Stimulated activated CD8-positive, alpha-beta memory T cell treated with anti-CD3 and anti-CD28 coated beads, Interleukin-12 subunit alpha, Interleukin-12 subunit beta, amount 100 ng/mL, for 1 hour (primary cell): ENCODE measurements around the gene TWNK.

Experiments
- DNase-seq: peaks from one replicate; pipeline ENCODE4 v3.0.0-alpha.2; 2020; ENCODE audit warnings: low read depth

Gene TWNK

DNA sequence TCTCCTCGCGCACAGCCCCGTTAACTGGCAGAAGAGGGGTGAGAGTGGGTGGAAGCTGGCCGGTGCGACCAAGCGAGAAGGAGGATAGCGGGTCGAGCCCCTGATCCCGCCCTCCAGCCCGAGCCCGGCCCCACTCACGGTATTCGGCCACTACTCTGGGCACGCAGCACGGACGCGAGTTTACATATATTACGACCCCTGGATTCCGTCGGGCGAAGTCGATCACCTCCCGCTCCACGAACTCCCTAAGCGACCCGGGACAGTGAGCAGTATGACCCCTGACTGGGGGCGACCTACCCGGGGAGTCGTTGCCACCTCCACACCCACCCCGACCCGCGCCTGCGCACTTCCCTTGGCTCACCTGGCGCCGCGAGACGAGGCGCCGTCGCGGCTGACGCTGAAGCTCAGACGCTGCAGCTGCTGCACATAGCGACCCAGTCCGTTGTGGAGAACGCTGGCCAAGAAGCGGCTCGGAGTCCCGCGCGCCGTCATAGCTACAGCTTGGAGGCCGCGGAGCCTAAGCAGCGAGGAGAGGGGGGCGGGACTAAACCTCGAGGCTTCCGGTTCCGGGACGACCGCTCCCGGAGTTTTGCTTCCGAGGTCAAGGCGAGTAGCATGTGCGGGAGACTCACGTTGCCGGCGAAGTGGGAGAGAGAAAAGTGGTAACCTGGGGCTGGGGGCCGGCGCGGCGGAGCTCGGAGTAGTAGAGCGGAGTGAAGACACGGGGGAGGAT, at the start of gene TWNK, which contains the start of gene MRPL43:
Gene TWNK (plus strand): TSS at position 592 of the 733 bp plus-strand sequence. CDS start 668 bp downstream, outside the sequence.
Gene MRPL43 (minus strand): TSS at position 546 of the 733 bp plus-strand sequence. CDS start 54 bp downstream, at position 492.
- peak; percentile 73 for DNase-seq

DNA sequence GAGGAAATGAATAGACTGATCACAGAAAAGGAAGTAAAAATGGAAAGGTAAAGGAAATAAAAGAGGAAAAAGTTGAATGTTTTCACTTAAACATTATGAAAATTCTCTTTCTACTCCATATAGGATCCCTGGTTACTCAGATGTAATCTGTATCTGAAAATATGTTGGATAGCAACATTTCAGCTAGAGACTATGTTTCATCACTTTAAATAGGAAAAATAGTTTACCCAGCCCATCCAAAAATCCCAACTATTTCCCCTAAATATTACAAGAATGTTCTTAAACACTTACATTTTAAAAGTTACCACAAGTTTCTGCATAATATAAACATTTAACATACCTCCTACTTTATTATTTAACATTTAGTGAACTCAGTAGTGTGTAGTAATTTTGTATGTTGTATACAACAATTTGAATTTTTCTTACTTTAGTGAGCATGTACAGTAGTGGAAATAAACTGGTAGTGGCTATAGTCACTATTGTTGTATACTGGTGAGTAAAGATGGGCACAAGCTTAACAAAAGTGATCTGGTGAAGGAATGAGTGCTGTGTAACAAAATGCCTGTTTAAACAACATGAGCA, 47.5 kb upstream of the TWNK start:
- DNase-seq = no peak

DNA sequence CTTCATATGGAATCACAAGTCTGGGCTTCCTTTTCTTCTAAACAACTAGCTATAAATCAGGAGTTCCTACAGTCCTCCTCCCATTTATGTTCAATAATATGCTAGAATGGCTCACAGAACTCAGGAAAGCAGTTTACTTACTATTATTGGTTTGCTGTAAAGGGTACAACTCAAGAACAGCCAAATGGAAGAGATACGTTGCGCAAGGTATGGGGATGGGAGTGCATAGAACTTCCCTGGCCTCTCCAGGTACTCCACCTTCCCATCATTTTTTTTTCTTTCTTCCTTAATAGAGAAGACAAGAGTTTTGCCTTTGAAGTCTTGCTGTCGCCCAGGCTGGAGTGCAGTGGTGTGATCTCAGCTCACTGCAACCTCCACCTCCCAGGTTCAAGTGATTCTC, 45.1 kb upstream of the TWNK start:
- DNase-seq = no peak

DNA sequence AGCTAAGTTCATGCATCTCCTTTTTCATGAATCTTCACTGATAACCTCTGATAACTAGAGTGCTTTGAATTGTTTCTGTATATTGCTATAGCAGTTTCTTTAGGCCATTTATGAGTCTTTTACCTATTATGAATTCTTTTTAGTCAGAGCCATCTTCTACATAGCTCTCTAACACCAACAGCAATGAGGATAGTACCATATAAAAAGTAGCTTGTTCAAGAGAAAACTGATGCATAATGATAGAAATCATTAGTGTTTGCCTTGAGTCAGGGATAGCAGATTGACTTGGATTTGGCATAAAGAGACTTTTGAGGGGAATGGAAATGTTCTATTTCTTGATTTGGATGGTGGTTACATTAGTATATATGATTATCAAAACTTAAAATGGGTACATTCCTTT, 43.8 kb upstream of the TWNK start:
- DNase-seq = no peak

DNA sequence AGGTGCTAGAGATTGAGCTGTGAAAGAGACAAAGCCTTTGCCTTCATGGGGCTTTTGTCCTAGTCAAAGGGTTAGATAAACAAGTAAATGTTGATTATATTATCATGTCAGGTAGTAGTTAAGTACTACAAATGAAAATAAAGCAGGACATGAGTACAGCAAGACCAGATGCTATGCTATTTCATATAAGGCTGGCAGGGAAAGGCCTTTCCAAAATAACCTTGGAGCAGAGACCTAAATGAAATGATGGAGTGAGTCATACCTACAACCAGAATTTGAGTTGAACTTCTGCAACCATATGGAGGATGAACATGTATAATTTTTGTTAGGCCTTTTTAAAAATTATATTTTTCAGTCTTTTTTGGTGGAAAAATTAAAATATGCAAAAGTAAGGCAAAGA, 41.6 kb upstream of the TWNK start:
- DNase-seq = no peak

DNA sequence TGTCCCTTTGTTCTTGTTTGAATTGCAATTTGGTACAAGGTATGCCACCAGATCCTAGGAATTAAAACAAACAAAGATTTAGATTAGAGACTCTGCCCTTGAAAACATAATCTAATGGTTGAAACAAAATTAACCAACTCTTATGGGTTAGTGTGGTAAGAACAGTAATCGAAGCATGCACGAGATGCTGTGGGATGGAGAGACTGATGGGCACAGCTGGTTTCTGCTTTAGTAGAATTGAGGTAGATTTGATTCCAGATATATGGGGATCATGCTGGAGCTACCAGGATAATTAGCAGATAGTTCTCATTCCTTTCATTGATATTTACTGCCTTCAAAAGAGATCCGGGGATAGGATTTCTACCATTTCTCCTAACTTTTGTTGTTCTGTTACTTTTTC, 38.4 kb upstream of the TWNK start:
- no peak for DNase-seq

DNA sequence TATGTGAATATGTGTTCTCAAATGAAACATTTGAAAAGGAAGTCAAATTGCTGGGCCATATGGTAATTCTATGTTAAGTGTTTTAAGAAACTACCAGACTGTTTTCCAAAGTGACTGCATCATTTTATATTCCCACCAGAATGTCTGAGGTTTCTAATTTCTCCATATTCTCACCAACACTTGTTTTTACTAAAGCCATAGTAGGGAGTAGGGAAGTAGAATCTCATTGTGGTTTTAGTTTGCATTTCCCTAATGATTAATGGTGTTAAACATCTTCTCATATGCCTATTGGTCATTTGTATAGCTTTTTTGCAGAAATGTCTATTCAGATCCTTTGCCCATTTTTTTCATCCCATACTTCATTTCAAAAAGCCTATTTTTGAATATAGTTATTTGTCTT, 27.1 kb upstream of the TWNK start:
- DNase-seq = no peak

DNA sequence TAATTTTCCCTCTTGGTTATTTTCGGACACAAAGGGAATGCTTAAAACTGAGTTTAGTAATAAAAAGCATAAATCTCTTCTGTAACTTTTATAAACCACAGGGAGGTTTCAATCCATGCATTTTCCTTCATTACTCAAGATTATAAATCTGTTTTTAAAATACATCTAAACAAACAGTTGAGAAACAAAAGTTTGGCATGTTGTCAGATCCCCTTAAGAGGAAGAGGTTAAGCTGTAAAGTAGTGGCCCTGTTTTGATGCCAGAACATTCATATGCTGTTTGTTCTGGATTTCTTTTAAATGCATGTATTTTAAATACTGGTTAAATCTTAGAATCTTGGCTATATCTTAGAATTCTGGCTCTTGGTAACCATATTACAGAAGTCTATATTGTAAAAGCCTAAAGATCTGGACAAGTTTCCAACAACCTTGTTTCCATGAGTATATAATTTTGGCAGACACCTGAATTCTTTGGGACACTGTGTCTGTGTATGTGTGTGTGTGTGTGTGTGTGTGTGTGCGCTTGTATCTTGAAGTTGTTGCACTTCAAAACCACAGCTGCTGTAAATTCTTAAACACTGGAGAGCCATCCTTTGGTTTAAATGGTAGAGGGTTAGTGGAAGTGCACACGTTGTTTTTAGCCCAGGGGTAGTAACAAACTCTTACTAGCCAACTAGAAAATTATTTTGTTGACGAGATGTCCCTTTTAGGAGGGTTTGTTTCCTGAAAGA, 24.8 kb upstream of the TWNK start:
- DNase-seq = no peak

DNA sequence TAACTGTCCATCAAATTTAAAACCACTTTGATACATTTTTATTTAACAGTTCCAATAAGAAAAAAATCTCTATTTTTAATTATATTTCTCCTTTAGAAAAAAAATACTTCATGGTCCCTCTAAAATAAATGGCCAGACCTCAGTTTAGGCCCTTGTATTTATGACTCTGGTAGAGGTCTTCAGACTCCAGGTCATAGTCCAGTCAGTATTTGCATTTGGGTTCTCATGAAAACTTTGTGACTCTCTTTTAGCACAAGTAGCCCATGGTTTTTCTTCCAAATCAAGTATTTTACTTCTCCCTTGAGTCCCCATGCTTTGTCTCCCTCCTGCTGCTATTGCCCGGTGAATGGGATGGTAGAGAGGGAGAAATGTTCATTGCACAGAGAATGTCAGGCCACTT, 23.5 kb upstream of the TWNK start:
- no peak for DNase-seq

DNA sequence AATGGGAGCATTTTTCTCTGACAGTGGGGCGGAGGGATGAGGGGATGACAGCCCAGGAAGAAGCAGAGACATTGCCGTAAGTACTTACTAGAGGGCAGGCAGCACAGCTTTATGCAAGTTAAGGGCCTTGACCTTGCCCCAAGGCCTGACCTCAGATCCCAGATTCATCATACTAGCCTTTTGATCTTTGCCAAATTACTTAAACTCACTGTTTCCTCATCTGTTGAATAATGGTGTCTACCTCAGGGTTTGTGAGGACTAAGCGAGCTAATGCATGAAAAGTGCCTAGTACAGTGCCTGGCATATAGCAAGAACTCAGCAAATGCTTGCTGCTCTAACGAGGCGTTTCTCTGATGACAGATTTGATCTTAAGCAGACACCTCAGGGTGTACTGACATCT, 21.5 kb upstream of the TWNK start:
- no peak for DNase-seq

DNA sequence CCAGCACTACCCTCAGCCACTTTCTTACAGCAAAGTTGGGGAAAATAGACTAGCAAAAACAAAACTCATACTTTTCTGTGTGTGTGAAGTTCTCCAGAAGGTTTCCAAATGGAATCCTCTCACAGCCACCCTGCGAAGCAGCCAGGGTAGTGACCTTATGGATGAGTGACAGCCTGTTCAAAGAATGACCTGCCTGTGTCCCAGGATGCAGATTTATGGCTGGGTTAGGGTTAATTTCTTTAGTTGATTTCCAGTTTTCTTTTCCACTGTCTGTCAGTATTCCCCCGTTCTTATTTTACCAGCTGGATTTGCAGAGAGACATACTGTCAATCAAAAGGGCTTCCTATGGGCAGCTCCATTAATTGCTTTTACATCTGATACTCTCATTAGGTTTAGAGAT, 20.5 kb upstream of the TWNK start:
- DNase-seq = no peak

DNA sequence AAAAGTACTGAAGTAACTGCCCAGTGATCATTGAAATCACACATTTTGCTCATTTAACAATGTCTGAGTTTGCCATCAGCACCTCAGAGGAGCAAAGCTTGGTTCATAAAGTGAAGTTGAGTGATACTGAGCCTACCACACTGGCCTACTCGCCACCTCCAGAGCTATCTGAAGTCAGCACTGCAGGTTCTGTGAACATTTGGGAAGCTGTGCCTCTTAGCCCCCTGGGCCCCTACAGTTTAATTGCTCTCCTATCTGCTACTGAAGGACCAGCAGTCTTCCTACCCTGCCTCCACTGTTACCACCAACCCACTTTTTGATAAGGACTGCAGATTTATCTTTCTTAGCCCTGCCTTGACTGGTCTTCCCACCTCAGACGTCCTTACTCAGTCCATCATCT, 20.0 kb upstream of the TWNK start:
- no peak for DNase-seq

DNA sequence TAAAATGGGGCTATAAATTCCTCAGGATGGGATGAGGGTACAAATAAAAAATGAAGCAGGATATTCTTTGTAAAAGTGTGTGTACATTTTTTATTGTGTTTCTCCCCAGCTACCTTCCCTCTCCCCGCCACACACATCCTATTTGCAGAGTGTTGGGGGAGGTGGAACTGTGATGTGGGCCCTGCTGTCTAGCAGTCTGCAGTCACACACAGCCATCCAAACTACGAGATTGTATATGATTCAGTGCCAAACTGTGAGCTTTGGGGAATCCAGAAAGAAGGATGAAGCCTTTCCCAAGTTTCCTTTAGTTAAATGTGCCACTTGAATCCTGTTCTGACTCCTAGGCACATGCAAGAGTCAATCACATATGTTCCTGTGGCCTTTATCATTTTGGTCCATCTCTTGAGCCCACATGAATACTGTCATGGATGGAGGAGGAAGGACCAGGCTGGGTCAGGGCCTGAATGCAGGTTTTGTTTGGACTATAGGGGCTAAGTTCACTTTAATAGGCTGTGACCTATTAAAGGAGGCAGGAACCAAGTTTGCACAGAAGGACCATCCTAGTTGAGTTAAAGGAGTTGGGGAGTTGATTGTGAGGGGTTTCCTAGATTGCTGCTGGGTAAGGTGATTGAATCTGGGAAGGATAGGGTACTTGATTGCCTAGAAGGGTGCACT, 19.1 kb upstream of the TWNK start:
- DNase-seq = no peak

DNA sequence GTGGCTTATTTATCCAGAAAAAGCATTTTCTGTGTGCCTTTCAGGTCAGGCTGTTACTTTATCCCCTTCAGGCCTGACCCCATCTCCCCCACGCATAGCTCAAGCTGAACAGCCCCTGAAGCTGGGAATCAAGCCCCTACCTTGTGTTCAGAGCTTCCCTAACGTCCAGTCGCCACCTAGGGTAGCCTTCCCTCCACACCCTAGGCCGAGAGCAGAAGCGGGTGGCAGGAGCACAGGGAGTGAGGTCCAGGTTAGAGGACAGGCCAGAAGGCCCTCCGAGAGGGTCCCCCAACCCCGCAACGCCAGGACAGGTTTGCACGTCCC, 18.5 kb upstream of the TWNK start:
- DNase-seq = no peak

DNA sequence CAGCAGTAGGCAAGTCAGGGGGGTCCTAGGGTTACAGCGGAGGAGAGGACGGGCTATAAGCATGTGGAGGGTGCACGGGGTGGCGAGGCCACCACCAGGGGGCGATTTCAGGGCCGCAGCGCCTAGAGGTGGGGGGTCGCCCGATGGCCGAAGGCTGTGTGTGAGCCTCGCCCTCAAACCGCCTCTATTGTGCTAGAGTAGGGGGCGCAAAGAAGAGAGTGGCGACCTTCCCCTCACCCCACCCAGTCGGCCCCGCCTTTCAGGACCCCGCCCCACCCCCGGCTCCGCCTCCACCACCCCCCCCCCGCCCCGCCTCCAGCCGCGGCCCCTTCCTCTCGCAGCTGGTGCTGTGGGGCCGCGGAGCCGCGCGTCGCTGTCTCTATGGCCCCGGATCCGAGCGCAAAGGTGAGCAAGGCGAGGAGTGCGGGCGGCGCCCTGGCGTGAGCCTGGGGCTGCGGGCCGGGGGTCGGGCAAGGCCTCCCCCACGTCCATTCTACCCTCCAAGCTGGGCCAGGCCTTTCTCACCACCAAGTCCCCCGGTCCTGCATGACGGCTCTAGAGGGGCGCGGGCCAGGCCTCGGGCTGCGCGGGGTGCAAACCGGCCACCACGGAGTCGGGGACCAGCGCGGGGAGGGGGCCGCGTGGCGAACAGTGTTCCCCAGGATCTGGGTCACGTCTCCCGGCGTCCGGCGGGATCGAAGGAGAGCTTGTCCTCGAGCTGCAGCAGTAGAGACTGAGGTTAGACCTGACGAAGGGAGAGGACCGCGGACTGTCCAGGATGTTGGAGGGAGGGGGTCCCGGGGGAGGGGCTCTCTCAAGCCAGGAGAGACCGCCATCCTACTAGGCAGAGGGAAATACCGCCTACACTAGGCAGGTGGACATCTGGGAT, 17.9 kb upstream of the TWNK start, which contains the start of gene SEMA4G:
Gene SEMA4G (plus strand): TSS at position 318 of the 889 bp plus-strand sequence. CDS start 3,409 bp downstream, outside the sequence.
- peak; percentile 8 for DNase-seq

DNA sequence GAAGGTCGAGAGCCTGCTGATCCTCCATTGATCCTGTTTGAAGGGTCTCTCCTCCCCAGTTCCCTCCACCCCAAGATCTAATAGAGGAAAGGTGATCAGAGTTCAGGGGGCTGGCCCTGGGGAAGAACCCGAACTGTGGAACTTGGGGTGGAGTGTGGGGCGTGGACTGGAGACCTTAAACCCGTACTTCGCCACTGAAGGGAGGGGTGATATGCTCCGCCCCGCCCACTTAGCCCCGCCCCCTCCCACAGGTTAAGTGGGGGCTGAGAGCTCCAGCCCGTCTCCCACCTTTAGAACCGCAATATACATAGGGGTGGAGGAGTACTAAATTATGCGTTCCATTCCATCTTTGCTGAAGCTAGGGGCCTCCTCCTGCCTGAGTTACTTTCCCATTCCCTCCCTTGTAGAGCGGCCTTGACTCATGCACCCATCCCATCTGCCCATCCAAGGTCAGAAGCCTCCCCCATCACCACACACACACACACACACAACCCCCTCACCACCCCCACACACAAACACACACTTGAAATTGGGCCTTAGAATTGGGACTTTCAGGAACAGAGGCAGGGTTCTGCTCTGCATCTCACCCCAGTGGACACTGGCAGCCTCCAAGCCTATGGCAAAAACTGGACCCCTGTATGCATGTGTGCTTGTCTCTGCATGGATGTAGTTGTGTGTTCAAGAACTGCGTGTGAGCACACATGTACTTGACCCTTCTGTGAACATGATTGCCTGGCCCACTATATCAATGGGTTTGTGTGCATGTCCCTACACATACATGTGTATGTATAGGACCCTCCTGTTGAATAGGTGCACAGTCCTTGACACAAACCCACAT, 17.0 kb upstream of the TWNK start:
- no peak for DNase-seq

DNA sequence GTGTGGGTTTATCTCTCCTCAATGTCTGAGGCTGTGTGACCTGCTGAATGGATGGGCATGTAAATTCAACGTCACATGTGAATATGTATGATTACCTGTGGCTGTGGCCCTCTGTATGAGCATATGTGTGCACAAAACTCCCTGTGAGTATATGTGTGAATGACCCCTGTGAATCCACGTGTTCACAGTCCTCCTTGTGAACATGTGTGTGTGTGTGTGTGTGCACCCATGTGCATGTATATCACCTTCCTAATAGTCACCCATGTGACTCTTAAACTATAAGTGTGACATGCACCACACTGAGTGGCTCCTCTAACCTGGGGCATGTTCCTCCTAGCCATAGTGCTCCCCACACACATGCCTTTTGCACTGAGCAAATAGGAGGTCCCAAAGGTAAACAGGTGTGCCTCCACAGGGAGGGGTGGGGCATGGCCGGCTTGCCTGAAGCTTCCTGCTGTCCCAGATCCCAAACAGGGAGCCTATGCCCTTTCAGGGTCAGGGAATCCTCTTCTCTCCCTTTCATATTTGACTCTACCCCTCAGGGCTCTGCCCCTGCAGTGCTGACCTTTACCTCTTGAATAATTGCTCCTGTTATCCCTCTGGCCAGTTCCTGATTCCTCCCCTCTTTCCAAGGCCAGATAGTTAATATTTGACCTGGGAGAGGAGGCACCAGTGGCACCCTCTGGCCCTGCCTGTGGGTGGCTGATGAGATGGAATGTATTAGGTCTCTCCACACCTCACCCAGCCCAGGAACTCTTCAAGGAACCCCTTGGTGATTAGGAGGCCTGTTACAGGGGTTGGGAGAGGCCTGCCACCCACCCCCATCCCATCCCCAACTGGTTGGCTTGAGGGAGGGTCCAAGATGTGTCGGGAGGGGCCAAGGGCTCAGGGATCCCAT, 16.2 kb upstream of the TWNK start:
- DNase-seq = no peak

DNA sequence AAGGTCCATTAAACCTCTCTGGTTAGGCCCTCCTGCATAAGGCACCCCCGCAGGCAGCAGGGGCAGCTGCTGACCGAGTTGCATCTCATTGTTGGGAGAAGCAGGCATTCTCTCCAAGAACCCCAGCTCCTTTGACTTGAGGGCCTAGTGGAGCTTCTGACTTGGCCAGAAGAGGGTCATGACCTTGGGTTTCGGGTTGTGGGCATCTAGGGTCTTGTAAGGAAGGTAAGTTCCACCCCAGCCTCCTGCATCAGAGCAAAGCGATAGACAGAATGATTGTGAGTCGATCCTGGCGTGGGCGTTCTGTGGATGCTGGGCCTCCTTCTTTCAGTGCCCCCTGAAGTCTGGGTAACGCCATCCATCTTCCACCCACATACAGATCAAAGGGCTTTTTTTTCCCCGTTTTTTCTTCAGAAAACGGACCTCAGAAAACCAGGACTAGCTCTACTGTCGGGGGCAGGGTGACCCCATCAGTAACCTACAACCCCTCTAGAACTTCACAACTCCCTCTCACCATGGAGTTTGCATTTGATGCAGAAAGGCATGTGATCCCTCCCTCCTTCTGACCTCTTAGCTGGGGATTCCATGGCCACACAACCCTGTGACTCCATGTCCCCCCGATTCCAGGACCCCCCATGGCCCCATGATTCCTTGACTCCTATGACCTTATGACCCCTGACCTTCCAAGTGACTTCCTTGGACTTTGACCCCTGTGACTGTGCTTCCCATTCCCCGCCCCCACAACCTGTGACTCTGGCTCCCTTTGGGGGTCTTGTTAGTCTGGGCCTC, 15.0 kb upstream of the TWNK start:
- no peak for DNase-seq
